Hepatocyte (in vitro differentiated cells): ENCODE measurements around the gene SMG9.

Experiments
- CTCF ChIP-seq: fragments of 200-600 bp; sonication (generic); IDR thresholded peaks from 2 replicates; pipeline ENCODE4 v1.5.1; 2016; ENCODE audit warnings: antibody characterized with exemption, mild to moderate bottlenecking; ENCODE audit not compliant: poor library complexity
- EZH2 ChIP-seq: fragments of 200-600 bp; sonication (generic); IDR thresholded peaks from 2 replicates; pipeline ENCODE4 v1.6.1; 2016; ENCODE audit warnings: antibody characterized with exemption, mild to moderate bottlenecking, borderline replicate concordance
- EZH2phosphoT487 ChIP-seq: fragments of 200-600 bp; sonication (generic); IDR thresholded peaks from one replicate; pipeline ENCODE4 v1.6.1; 2018; ENCODE audit warnings: antibody characterized with exemption, mild to moderate bottlenecking, low read depth, moderate library complexity; ENCODE audit not compliant: unreplicated experiment, severe bottlenecking

GRCh38 chr19:43719918-43720317 lies 34.8 kb downstream of the SMG9 start:
- TF ChIP-seq EZH2phosphoT487 (no peak), CTCF (no peak), EZH2 (no peak)
